HepG2 (cell line): Measurements from ENCODE around the gene ATG4B. TPM values are rescaled to one million over a fixed set of nuclear protein-coding genes. Genes with fewer than 3 reads are reported as not detected.

ENCODE experiments used
- ATAD3A ChIP-seq: sonication (generic); formaldehyde crosslinking; IDR thresholded peaks from 2 replicates; pipeline ENCODE4 v1.4.0; 2020; ENCODE audit warnings: missing genetic modification reagents
- BRCA1 ChIP-seq: sonication (generic); formaldehyde crosslinking; IDR thresholded peaks from 2 replicates; pipeline ENCODE4 v1.4.0; 2020; ENCODE audit warnings: missing genetic modification reagents
- CBX5 ChIP-seq: sonication (generic); formaldehyde crosslinking; IDR thresholded peaks from 2 replicates; pipeline ENCODE4 v1.4.0; 2020; ENCODE audit warnings: missing genetic modification reagents, borderline replicate concordance
- EHMT2 ChIP-seq: fragments of 200-600 bp; sonication (generic); IDR thresholded peaks from 2 replicates; pipeline ENCODE4 v1.7.0; 2017; ENCODE audit warnings: antibody characterized with exemption, low read depth, low read length, borderline replicate concordance
- GFI1 ChIP-seq: sonication (generic); formaldehyde crosslinking; IDR thresholded peaks from 2 replicates; pipeline ENCODE4 v1.5.0; 2020; ENCODE audit warnings: missing genetic modification reagents, mild to moderate bottlenecking, borderline replicate concordance
- HNRNPLL ChIP-seq: fragments of 200-400 bp; formaldehyde crosslinking; IDR thresholded peaks from 2 replicates; pipeline ENCODE4 v1.6.1; 2017; ENCODE audit warnings: mild to moderate bottlenecking, low read depth, low read length; ENCODE audit not compliant: poor library complexity, severe bottlenecking
- MYC ChIP-seq: sonication (generic); formaldehyde crosslinking; IDR thresholded peaks from 2 replicates; pipeline ENCODE4 v1.9.0; 2021; ENCODE audit warnings: missing genetic modification reagents, borderline replicate concordance
- NFYC ChIP-seq: IDR thresholded peaks from 2 replicates; pipeline ENCODE4 v1.6.1; 2016; ENCODE audit warnings: missing genetic modification reagents, missing compliant biosample characterization
- SOX6 ChIP-seq, 2 experiments: fragments of 450-650 bp in 1 of 2; sonication (generic) in 1 of 2; formaldehyde crosslinking in 1 of 2; IDR thresholded peaks; 2 replicates each; pipeline versions ENCODE4 v1.4.0 to v1.6.1; 2017 to 2020; ENCODE audit warnings: antibody characterized with exemption in 1 of 2, mild to moderate bottlenecking in 1 of 2, missing genetic modification reagents in 1 of 2
- THAP11 ChIP-seq: IDR thresholded peaks from 2 replicates; pipeline ENCODE4 v1.6.1; 2016; ENCODE audit warnings: missing biosample characterization, missing genetic modification reagents
- ZNF256 ChIP-seq: sonication (generic); formaldehyde crosslinking; conservative IDR thresholded peaks from 2 replicates; pipeline ENCODE4 v1.4.0; 2020; ENCODE audit warnings: missing genetic modification reagents
- ZNF292 ChIP-seq: sonication (generic); formaldehyde crosslinking; IDR thresholded peaks from 2 replicates; pipeline ENCODE4 v1.8.1; 2022; ENCODE audit warnings: mild to moderate bottlenecking, low read depth, missing genetic modification reagents, borderline replicate concordance
- ZNF513 ChIP-seq: sonication (generic); formaldehyde crosslinking; conservative IDR thresholded peaks from 2 replicates; pipeline ENCODE4 v1.5.0; 2020; ENCODE audit warnings: missing genetic modification reagents
- ZNF552 ChIP-seq: sonication (generic); formaldehyde crosslinking; IDR thresholded peaks from 2 replicates; pipeline ENCODE4 v1.9.0; 2022; ENCODE audit warnings: missing genetic modification reagents, mild to moderate bottlenecking, borderline replicate concordance
- ZNF766 ChIP-seq: sonication (generic); formaldehyde crosslinking; IDR thresholded peaks from 2 replicates; pipeline ENCODE4 v1.5.0; 2020; ENCODE audit warnings: missing genetic modification reagents, borderline replicate concordance
- ZNF883 ChIP-seq: sonication (generic); formaldehyde crosslinking; IDR thresholded peaks from 2 replicates; pipeline ENCODE4 v1.5.1; 2020; ENCODE audit warnings: mild to moderate bottlenecking, missing genetic modification reagents; ENCODE audit errors: not compliant biosample characterization
- ZXDC ChIP-seq: sonication (generic); formaldehyde crosslinking; IDR thresholded peaks from 2 replicates; pipeline ENCODE4 v1.5.0; 2020; ENCODE audit warnings: mild to moderate bottlenecking, missing genetic modification reagents
- polyA plus RNA-seq, 8 experiments: library from polyadenylated mRNA; depleted of rRNA in 3 of 8; stranded (reverse) in 7 of 8; unstranded in 1 of 8; fragments of >200 nt; fragmentation: Illumina TruSeq in 4 of 8; extraction: Trizol in 4 of 8; gene quantifications; 2 replicates each; pipeline versions ENCODE4 v1.2.1 to v1.2.3, GENCODE V29; 2011 to 2016; ENCODE audit warnings: low read depth in 4 of 8, missing spikeins in 1 of 8, mixed read lengths in 1 of 8; ENCODE audit not compliant: insufficient read depth in 1 of 8
- total RNA-seq, 5 experiments: library from RNA; depleted of rRNA; stranded (reverse); fragments of >200 nt; fragmentation: Illumina TruSeq; extraction: Trizol; gene quantifications; 2 replicates each; pipeline ENCODE4 v1.2.3, GENCODE V29; 2016; ENCODE audit warnings: low read depth in 1 of 5
- TF ChIP-seq, protein P1 (sequence below): IDR thresholded peaks from 2 replicates; pipeline ENCODE4 v1.6.1; 2016
- TF ChIP-seq, protein P2 (sequence below): sonication (generic); formaldehyde crosslinking; IDR thresholded peaks from 2 replicates; pipeline ENCODE4 v1.4.0; 2020; ENCODE audit warnings: missing genetic modification reagents, borderline replicate concordance

Gene ATG4B
- total and polyA plus RNA-seq, 2 of the 13 experiments (the other 11 are each of a cell fraction or from before 2014, with no cell fraction given), result 95.5 to 239 TPM

DNA sequence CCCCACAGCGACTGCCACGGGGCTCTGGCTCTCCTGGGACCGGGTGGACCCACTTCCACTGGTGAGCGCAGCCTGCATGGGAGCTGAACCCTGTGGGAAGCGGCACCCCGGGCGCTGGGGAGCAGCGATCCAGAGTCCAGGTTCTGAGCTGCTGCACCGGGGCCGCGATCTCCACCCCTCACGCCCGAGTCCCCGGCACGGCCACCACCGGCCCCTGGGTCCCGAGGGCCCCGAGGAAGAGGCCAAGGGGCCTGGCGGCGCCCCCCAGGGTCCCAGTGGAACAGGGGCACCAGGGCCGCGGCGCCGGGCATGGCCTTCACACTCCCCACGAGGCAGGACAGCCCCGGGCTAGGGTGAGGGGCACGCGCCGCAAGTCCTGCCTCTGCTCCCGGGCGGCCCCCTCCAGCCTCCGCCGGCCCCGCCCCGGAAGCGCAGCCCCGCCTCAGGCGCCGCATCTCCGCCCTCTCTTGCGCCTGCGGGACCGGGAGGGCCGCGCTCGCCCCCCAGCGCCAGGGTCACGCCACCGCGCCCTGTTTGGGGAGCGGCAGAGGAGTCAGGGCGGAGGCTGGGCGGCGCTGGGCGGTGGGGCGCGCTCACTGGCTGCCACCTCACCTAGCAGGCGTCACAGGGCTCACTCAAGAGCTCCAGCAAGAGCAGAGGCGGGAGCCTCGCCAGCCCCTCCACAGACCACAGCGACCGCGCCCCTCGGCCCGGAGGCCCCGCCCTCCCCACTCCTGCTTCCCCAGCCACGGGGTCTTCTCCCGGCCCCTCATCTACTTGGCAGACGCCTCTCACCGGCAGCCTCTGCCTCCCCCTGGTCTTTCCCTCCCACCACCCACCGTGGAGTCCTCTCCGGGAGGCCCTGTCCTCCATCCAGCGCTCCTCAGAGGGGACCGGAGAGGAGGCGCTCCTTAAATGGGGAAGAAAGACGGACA is 27.4 kb upstream of the ATG4B start (continued):
- TF ChIP-seq ZXDC (peak; percentile 63; the same call in 1 of the 2 replicates), EHMT2 (no peak), ZNF513 (CRISPR knock-in tag) (no peak), MYC (CRISPR knock-in tag) (peak; percentile 95), ATAD3A (CRISPR knock-in tag) (no peak), SOX6 (IDR thresholded peaks at IDR 0.05) (no peak), SOX6 (CRISPR knock-in tag; IDR thresholded peaks at IDR 0.05) (no peak), ZNF292 (CRISPR knock-in tag) (no peak), HNRNPLL (peak; percentile 91), ZNF256 (CRISPR knock-in tag) (no peak), GFI1 (CRISPR knock-in tag) (peak; percentile 68; the same call in 1 of the 2 replicates), ZNF883 (CRISPR knock-in tag) (peak; percentile 76), CBX5 (peak; percentile 57; the same call in 1 of the 2 replicates), NFYC (CRISPR knock-in tag) (peak; percentile 53; the same call in 1 of the 2 replicates), ZNF766 (CRISPR knock-in tag) (peak; percentile 66; the same call in 1 of the 2 replicates), THAP11 (peak; percentile 87), ZNF552 (CRISPR knock-in tag) (no peak), BRCA1 (CRISPR knock-in tag) (no peak)
- TF ChIP-seq, protein P1, sequence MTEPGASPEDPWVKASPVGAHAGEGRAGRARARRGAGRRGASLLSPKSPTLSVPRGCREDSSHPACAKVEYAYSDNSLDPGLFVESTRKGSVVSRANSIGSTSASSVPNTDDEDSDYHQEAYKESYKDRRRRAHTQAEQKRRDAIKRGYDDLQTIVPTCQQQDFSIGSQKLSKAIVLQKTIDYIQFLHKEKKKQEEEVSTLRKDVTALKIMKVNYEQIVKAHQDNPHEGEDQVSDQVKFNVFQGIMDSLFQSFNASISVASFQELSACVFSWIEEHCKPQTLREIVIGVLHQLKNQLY, result peak; percentile 71
- TF ChIP-seq, protein P2, sequence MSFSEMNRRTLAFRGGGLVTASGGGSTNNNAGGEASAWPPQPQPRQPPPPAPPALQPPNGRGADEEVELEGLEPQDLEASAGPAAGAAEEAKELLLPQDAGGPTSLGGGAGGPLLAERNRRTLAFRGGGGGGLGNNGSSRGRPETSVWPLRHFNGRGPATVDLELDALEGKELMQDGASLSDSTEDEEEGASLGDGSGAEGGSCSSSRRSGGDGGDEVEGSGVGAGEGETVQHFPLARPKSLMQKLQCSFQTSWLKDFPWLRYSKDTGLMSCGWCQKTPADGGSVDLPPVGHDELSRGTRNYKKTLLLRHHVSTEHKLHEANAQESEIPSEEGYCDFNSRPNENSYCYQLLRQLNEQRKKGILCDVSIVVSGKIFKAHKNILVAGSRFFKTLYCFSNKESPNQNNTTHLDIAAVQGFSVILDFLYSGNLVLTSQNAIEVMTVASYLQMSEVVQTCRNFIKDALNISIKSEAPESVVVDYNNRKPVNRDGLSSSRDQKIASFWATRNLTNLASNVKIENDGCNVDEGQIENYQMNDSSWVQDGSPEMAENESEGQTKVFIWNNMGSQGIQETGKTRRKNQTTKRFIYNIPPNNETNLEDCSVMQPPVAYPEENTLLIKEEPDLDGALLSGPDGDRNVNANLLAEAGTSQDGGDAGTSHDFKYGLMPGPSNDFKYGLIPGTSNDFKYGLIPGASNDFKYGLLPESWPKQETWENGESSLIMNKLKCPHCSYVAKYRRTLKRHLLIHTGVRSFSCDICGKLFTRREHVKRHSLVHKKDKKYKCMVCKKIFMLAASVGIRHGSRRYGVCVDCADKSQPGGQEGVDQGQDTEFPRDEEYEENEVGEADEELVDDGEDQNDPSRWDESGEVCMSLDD, result no peak; the same call in none of the 2 replicates
